Esophagus squamous epithelium (tissue), 4 donors: ENCODE results near the gene BMPR1B.

Experiments used
- CTCF ChIP-seq, 6 experiments: fragments of 450-650 bp in 4 of 6; fragments of 200-600 bp in 2 of 6; sonication (generic) in 2 of 6; IDR thresholded peaks; one replicate each; pipeline ENCODE4 v1.5.1; 2016 to 2019; ENCODE audit warnings: antibody characterized with exemption in 6 of 6, mild to moderate bottlenecking in 4 of 6, moderate library complexity in 4 of 6
- POLR2A ChIP-seq, 4 donors: fragments of 450-650 bp; IDR thresholded peaks; one replicate each; pipeline ENCODE4 v1.6.1; 2017; ENCODE audit warnings: antibody characterized with exemption in 4 of 4, mild to moderate bottlenecking in 4 of 4, moderate library complexity in 3 of 4

DNA sequence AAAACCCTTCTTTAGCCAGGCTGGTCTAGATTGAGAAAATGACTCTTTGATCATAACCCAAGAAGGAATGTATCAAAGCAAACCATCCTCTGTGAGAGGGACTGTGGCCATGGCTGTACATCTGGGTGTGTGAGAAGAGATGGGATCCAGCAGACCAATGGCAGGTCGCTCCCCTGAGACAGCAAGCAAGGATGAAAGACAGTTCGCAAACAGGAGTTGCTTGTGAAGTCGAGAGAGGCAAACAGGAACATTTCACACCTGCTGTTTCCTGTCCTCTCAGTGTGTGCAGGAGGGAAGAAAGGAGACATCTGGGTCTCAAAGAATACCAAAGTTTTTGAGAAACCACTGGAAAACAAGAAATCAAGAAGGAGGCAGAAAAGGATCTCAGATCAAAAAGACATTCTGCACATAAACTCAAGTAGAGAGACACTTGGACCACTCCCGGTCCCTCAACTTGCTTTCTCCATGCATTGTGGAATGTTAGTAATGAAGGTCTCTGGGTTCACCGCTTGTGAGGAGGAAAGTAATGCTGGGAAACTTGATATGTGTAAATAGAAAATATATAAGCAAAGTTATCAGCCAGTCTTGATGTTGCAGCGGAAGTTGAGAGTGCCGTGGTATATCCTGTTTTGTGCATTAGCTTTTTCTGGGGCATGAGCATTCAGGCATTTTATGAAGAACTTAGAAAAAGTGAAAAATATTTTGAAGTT lies 327.5 kb downstream of the BMPR1B start:
- TF ChIP-seq CTCF (IDR thresholded peaks at IDR 0.05): no peak
- no peak for TF ChIP-seq POLR2A (IDR thresholded peaks at IDR 0.05)
